Measurements from ENCODE around the gene ERG.

DNA sequence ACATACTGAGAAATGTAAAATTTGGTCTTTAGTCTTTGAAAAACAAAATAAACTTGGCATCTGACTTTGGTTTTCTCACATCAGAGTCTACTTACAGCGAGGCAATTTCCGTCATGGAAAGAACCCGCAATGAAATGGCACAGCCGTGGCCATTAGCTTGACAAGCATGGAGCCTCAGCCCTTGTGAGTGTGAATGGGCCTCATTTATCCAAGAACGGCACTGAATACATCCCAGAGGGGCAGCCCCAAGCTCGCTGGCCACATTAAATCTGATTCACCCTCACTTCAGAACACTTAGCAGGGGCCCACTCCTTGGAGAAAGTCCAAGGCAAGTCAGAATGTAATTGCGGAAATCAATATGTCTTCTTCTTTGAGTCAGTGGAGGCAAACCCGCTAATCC is 64.8 kb downstream of the ERG start:
- no peak for TF ChIP-seq CTCF (conservative IDR thresholded peaks at IDR 0.05; ENCODE audit: low read length)
- no peak for TF ChIP-seq EZH2phosphoT487 (IDR thresholded peaks at IDR 0.05; ENCODE audit: borderline replicate concordance)
